CD14-positive monocyte (primary cell): ENCODE measurements around the gene PRR16. TPM values are rescaled to one million over a fixed set of nuclear protein-coding genes. Genes with fewer than 3 reads are reported as not detected.

Experiments used
- DNase-seq, 3 donors: peaks; one replicate each; pipeline ENCODE4 v3.0.0-alpha.2; 2011 to 2022
- H2AFZ ChIP-seq: 2 replicates; pipeline ENCODE4 v1.6.0; 2012; ENCODE audit warnings: mild to moderate bottlenecking, low read depth, low read length, inconsistent platforms; ENCODE audit not compliant: insufficient read depth, poor library complexity, severe bottlenecking
- H3K27ac ChIP-seq, 2 donors: 1 replicate in 1 of 2; 2 replicates in 1 of 2; pipeline ENCODE4 v1.5.1; 2012 to 2013; ENCODE audit warnings: low read length in 2 of 2, control low read depth in 1 of 2, inconsistent platforms in 1 of 2, low read depth in 1 of 2, mild to moderate bottlenecking in 1 of 2
- H3K27me3 ChIP-seq, 2 donors: one replicate each; pipeline versions ENCODE4 v1.6.0 to v1.6.1; 2011 to 2013; ENCODE audit warnings: low read length in 2 of 2; ENCODE audit not compliant: control insufficient read depth in 2 of 2, insufficient read depth in 2 of 2
- H3K36me3 ChIP-seq, 2 donors: replicated peaks in 1 of 2; 1 replicate in 1 of 2; 2 replicates in 1 of 2; pipeline versions ENCODE4 v1.5.1 to v1.6.1; 2012 to 2013; ENCODE audit warnings: low read length in 2 of 2, control low read depth in 1 of 2, inconsistent platforms in 1 of 2, mild to moderate bottlenecking in 1 of 2; ENCODE audit not compliant: insufficient read depth in 2 of 2, control insufficient read depth in 1 of 2
- H3K4me1 ChIP-seq, 2 donors: 1 replicate in 1 of 2; 2 replicates in 1 of 2; pipeline versions ENCODE4 v1.5.1 to v1.6.1; 2012 to 2013; ENCODE audit warnings: low read length in 2 of 2, control low read depth in 1 of 2, inconsistent platforms in 1 of 2, mild to moderate bottlenecking in 1 of 2, moderate library complexity in 1 of 2; ENCODE audit not compliant: insufficient read depth in 2 of 2, control insufficient read depth in 1 of 2
- H3K4me2 ChIP-seq: replicated peaks from 2 replicates; pipeline ENCODE3; 2012; ENCODE audit warnings: low read length, moderate library complexity, mild to moderate bottlenecking; ENCODE audit not compliant: poor library complexity, severe bottlenecking; ENCODE audit errors: extremely low read depth
- H3K4me3 ChIP-seq, 3 experiments: fragments of 200-600 bp in 1 of 3; sonication (generic) in 1 of 3; replicated peaks in 1 of 3; 1 replicate in 2 of 3; 2 replicates in 1 of 3; pipeline ENCODE4 v1.5.1; 2011 to 2013; ENCODE audit warnings: low read length in 3 of 3, mild to moderate bottlenecking in 3 of 3, control low read depth in 2 of 3, low read depth in 2 of 3, inconsistent platforms in 1 of 3, moderate library complexity in 1 of 3
- H3K79me2 ChIP-seq: 2 replicates; pipeline ENCODE4 v1.6.0; 2012; ENCODE audit warnings: mild to moderate bottlenecking, control low read depth, inconsistent platforms, low read length, moderate library complexity; ENCODE audit not compliant: insufficient read depth
- H3K9ac ChIP-seq: 2 replicates; pipeline ENCODE4 v1.6.0; 2017; ENCODE audit warnings: low read length, mild to moderate bottlenecking; ENCODE audit not compliant: insufficient read depth, poor library complexity, severe bottlenecking
- H3K9me3 ChIP-seq, 2 donors: replicated peaks in 1 of 2; 1 replicate in 1 of 2; 2 replicates in 1 of 2; pipeline versions ENCODE4 v1.5.1 to v1.6.1; 2012 to 2013; ENCODE audit warnings: low read length in 2 of 2, control low read depth in 1 of 2; ENCODE audit not compliant: control insufficient read depth in 1 of 2, insufficient read depth in 1 of 2
- H4K20me1 ChIP-seq: 2 replicates; pipeline ENCODE4 v1.6.0; 2012; ENCODE audit warnings: mild to moderate bottlenecking, low read length, control low read depth, moderate library complexity; ENCODE audit not compliant: insufficient read depth
- H3K27ac Mint-ChIP-seq, 7 donors: one replicate each; pipeline ENCODE4 v1.8.0; 2020; ENCODE audit warnings: mild to moderate bottlenecking in 7 of 7, mixed read lengths in 7 of 7, moderate library complexity in 6 of 7, inconsistent platforms in 2 of 7
- H3K27me3 Mint-ChIP-seq, 3 donors: one replicate each; pipeline ENCODE4 v1.8.0; 2021 to 2022; ENCODE audit warnings: low read depth in 3 of 3, mild to moderate bottlenecking in 3 of 3, mixed read lengths in 3 of 3, moderate library complexity in 3 of 3, inconsistent platforms in 1 of 3
- H3K36me3 Mint-ChIP-seq, 2 donors: one replicate each; pipeline ENCODE4 v1.8.0; 2020; ENCODE audit warnings: mixed read lengths in 2 of 2, inconsistent platforms in 1 of 2, mild to moderate bottlenecking in 1 of 2
- H3K4me1 Mint-ChIP-seq: one replicate; pipeline ENCODE4 v1.8.0; 2020; ENCODE audit warnings: mild to moderate bottlenecking, mixed read lengths
- H3K4me3 Mint-ChIP-seq, 2 donors: one replicate each; pipeline ENCODE4 v1.8.0; 2020; ENCODE audit warnings: mild to moderate bottlenecking in 2 of 2, mixed read lengths in 2 of 2, moderate library complexity in 1 of 2
- H3K9me3 Mint-ChIP-seq, 7 donors: one replicate each; pipeline ENCODE4 v1.8.0; 2020 to 2022; ENCODE audit warnings: mixed read lengths in 7 of 7, mild to moderate bottlenecking in 6 of 7, moderate library complexity in 6 of 7, inconsistent platforms in 2 of 7
- WGBS: methylation state at CpG from one replicate; pipeline ENCODE4 v1.1.5; 2013; ENCODE audit warnings: missing lambda C conversion rate; ENCODE audit not compliant: insufficient coverage; 5-methylcytosine and 5-hydroxymethylcytosine counted together
- intact Hi-C, 2 donors: fragments of 100-400 bp; cut with micrococcal nuclease; formaldehyde crosslinking; loops; one replicate each; pipeline versions ENCODE4 v1.15.0 to v1.15.1; 2023
- polyA plus RNA-seq, 3 donors: library from polyadenylated mRNA; depleted of rRNA in 1 of 3; unstranded in 2 of 3; stranded (reverse) in 1 of 3; fragments of 300-500 nt in 2 of 3; fragments of >200 nt in 1 of 3; fragmentation: Illumina TruSeq in 2 of 3; gene quantifications; 1 replicate in 2 of 3; 2 replicates in 1 of 3; pipeline ENCODE4 v1.2.3, GENCODE V29; 2012 to 2021
- TF ChIP-seq, protein P1 (sequence below): fragments of 200-600 bp; IDR thresholded peaks from one replicate; pipeline ENCODE4 v1.8.0; 2022; ENCODE audit warnings: antibody characterized with exemption, mild to moderate bottlenecking

Gene PRR16
- polyA plus RNA-seq, 3 donors: 0.14 to 0.74 (median 0.56) TPM

DNA sequence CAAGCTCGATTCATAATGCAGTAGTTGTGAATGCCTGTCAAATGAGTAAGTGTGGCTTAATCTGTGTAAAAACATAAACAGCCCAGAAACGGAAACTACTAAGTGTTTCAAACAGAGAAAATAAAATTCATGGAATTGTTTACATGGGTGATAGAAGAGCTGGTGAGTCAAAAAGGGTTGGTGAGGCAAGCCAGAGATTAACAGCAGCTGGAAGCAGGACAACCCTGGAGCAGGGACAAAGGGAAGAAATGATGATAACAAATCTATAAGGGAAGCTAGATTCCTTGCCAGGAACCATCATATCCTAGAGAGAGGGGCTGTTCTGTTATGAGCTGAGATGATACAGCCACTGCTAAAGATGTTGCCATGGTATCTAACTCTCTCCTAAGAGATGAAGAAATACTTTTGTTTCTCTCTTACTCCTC, 18.0 kb upstream of the PRR16 start:
- Histone ChIP-seq H3K4me2 (no peak overlapping the region), H3K4me3 (no peak overlapping the region), H3K27me3 (no peaks in the 10 kb centered on the region), H4K20me1 (no peaks in the 10 kb centered on the region), H3K36me3 (no peaks in the 10 kb centered on the region), H3K79me2 (no peaks in the 10 kb centered on the region), H3K27ac (no peak overlapping the region), H3K4me1 (no peaks in the 10 kb centered on the region), H3K9me3 (peaks cover 0 to 3% of the 10 kb centered on the region in 2 donors), H3K9ac (no peak overlapping the region), H2AFZ (no peak overlapping the region)
- no peak overlapping the region for H3K27ac Mint-ChIP-seq
- intact Hi-C loops: no loop called here
- peaks cover 3% of the 10 kb centered on the region for H3K4me1 Mint-ChIP-seq
- H3K4me3 Mint-ChIP-seq: no peak overlapping the region
- TF ChIP-seq, protein P1, sequence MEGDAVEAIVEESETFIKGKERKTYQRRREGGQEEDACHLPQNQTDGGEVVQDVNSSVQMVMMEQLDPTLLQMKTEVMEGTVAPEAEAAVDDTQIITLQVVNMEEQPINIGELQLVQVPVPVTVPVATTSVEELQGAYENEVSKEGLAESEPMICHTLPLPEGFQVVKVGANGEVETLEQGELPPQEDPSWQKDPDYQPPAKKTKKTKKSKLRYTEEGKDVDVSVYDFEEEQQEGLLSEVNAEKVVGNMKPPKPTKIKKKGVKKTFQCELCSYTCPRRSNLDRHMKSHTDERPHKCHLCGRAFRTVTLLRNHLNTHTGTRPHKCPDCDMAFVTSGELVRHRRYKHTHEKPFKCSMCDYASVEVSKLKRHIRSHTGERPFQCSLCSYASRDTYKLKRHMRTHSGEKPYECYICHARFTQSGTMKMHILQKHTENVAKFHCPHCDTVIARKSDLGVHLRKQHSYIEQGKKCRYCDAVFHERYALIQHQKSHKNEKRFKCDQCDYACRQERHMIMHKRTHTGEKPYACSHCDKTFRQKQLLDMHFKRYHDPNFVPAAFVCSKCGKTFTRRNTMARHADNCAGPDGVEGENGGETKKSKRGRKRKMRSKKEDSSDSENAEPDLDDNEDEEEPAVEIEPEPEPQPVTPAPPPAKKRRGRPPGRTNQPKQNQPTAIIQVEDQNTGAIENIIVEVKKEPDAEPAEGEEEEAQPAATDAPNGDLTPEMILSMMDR: no peak
- no CpG with 5 or more reads among the region's 2 CpGs for WGBS
- no peak for DNase-seq
- no peaks in the 10 kb centered on the region for H3K36me3 Mint-ChIP-seq
- H3K27me3 Mint-ChIP-seq: no peaks in the 10 kb centered on the region
- H3K9me3 Mint-ChIP-seq: peaks cover 0 to 3% (median 0%) of the 10 kb centered on the region in 7 donors

DNA sequence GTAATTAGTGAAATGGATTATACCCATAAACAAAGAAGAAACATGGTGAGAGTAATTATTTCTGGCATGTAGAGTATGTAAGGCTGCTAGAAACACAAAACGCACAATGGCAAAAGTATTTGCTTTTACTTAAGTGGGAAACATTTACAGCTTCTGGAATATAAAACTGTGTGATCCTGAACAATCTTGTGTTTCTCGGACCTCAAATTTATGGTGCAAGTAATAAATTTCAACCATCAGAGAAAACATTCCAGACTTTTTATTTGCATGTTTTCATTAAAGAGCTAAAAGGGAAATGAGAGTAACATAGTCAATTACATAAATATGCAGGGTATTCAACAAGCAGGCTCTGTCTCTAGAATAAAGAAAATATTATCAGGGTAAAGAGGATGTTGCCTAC, 17.2 kb upstream of the PRR16 start:
- Mint-ChIP-seq H3K9me3 (peaks cover 0 to 3% (median 0%) of the 10 kb centered on the region in 7 donors), H3K4me1 (peaks cover 3% of the 10 kb centered on the region), H3K36me3 (no peaks in the 10 kb centered on the region), H3K27ac (no peak overlapping the region), H3K27me3 (no peaks in the 10 kb centered on the region), H3K4me3 (no peak overlapping the region)
- intact Hi-C loops: no loop called here
- Histone ChIP-seq H3K79me2 (no peaks in the 10 kb centered on the region), H3K36me3 (no peaks in the 10 kb centered on the region), H3K9ac (no peak overlapping the region), H4K20me1 (no peaks in the 10 kb centered on the region), H3K27ac (no peak overlapping the region), H3K4me2 (no peak overlapping the region), H3K9me3 (peaks cover 0 to 9% of the 10 kb centered on the region in 2 donors), H3K27me3 (no peaks in the 10 kb centered on the region), H3K4me3 (no peak overlapping the region), H3K4me1 (no peaks in the 10 kb centered on the region), H2AFZ (no peak overlapping the region)
- no CpG with 5 or more reads among the region's 2 CpGs for WGBS
- no peak for DNase-seq
- TF ChIP-seq, protein P1: no peak
